ENCODE data around the gene MAP2K1.

The MAP2K1 gene

DNA sequence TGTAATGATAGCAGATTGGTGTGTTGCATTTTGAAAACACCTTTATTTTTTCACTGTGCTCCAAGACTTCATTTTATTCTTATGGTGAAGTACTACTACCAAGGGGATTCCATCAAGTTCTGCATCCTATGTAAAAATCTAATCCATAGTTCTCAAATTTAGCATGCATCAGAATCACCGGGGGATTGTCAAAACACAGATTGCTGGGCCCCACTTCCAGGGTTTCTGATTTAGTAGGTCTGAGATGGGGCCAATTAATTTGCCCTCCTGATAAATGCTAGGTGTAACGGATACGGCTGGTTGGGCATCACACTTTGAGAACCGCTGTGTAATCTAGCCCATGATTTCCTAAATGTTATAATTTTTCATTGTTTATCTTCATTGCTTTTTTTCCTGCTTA lies 119.1 kb downstream of the MAP2K1 start:
- DNase-seq: no peak

GRCh38 chr15:66508293-66508883 lies 121.7 kb downstream of the MAP2K1 start:
- DNase-seq: no peak

DNA sequence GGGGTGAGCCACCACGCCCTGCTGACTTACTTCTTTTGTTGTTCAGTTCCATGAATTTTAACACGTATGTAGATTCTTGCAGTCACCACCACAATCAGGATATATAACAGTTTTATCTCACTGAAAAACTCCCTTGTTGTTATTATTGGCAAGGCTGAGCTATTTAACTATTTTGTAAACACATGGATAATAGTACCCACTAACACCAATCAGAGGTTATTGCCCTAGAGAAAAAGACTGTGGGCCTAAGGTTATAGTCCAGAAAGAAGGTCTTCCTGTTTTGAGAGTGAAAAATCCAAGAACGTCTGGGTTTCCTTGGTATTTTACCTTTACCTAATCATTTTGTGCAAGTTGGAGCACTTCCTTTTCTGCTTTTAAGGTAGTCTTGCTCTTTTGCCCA lies 127.9 kb downstream of the MAP2K1 start:
- no peak for DNase-seq

DNA sequence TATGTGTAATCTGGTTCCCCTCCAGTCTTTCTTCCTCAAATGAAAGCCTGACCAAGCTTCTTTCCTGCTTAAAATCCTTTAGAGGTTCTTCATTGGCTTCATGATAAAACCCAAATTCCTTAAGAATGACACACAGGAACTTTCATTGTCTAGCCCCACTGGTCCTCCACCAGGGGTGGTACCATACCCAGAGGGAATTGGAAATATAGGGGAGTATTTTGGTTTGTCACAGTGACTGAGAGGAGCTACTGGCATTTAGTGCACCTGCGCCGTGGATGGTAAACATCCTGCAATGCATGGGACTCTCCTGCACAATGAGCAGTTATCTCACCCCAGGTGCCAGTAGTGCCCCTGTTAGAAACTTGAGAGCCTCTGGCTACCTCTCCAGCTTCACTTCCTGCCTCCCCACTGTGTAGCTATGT lies 129.2 kb downstream of the MAP2K1 start:
- DNase-seq: no peak

DNA sequence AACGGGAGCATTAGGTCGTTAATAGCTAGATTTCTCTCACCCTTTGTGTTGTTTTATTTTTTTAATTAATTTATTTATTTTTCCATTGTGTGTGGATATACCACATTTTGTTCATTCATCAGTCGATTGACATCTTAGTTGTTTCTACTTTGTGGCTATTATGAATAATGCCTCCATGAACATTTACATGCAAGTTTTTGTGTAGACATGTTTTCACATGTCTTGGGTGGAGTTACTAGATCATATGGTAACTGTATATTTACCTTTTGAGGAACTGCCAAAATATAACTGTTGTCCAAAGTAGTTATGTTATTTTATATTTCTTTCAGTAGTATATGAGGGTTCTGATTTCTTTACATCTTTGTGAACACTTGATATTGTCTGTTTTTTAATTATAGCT lies 137.2 kb downstream of the MAP2K1 start:
- no peak for DNase-seq

DNA sequence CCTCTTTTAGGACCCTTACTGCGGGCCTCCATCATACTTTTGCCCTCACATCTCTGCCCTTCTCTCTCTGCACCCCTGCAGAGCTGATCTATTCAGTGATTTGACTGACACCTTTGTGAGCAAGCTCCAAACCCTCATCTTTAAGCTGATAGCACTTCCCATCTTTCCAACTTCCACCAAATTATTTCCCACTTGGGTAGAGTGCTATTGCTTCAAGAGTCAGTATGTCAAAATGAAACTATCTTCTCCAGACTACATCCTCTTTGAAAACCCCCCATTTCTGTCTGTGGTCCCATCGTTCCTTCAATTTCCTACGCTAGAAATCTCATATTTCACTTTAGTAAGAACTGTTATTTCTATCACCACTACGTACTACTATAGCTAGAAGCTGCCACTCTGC lies 138.1 kb downstream of the MAP2K1 start:
- DNase-seq: no peak

DNA sequence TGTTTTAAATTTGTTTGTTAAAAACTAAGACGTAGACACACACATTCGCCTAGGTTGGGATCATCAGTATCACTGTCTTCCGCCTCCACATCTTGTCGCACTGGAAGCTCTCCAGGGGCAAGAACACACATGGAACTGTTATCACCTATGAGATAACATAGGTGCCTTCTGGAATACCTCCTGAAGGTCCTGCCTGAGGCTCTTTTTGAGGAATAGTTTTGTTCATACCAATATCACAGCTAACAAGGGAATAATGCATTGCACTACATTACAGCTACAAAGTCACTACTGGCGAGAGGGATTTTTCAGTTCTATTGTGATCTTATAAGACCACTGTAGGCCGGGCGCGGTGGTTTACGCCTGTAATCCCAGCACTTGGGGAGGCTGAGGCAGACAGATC lies 148.3 kb downstream of the MAP2K1 start:
- no peak for DNase-seq

Measured in DMS53 (cell line).